ENCODE results near the gene PTGR2.

Gene PTGR2

GRCh38 chr14:73851567-73852382 lies at the start of gene PTGR2:
PTGR2 (plus strand) TSS chr14:73851831; CDS start chr14:73858863, 7,032 bp downstream.
- Histone ChIP-seq H3K27me3 (ENCODE audit: low read depth, low read length) (peaks cover 7% of the 10 kb centered on the region; the same call in 1 of the 2 replicates), H3K9me3 (ENCODE audit: insufficient read depth, low read length) (no peaks in the 10 kb centered on the region), H3K36me3 (replicated peaks; ENCODE audit: low read depth, low read length) (no peaks in the 10 kb centered on the region), H3K79me2 (ENCODE audit: low read length) (peaks cover 4% of the 10 kb centered on the region; the same call in 1 of the 2 replicates), H3K4me1 (ENCODE audit: low read length) (peaks cover 14% of the 10 kb centered on the region), H4K20me1 (ENCODE audit: insufficient read depth, low read length) (no peaks in the 10 kb centered on the region), H3K9ac (ENCODE audit: low read length) (peak within 1 kb of the TSS; percentile 93), H3K4me2 (ENCODE audit: low read length) (peak within 1 kb of the TSS; percentile 83), H2AFZ (ENCODE audit: low read depth, low read length) (peak within 1 kb of the TSS; percentile 95), H3K27ac (ENCODE audit: low read length) (peak within 1 kb of the TSS; percentile 54), H3K4me3 (ENCODE audit: low read length) (peak within 1 kb of the TSS; percentile 90)
- TF ChIP-seq EZH2phosphoT487 (IDR thresholded peaks at IDR 0.05; ENCODE audit: low read depth) (no peak), CTCF (IDR thresholded peaks at IDR 0.05; ENCODE audit: low read depth, low read length) (no peak)

- H3K79me2 ChIP-seq (ENCODE audit: low read length) = no peaks in the 10 kb centered on the region
- H4K20me1 ChIP-seq (ENCODE audit: insufficient read depth, low read length) = no peaks in the 10 kb centered on the region
- H2AFZ ChIP-seq (ENCODE audit: low read depth, low read length) = no peak overlapping the region
- no peak overlapping the region for H3K9ac ChIP-seq (ENCODE audit: low read length)
- peaks cover 3% of the 10 kb centered on the region; the same call in 1 of the 2 replicates for H3K27me3 ChIP-seq (ENCODE audit: low read depth, low read length)
- no peak overlapping the region for H3K4me2 ChIP-seq (ENCODE audit: low read length)
- H3K9me3 ChIP-seq (ENCODE audit: insufficient read depth, low read length) = no peaks in the 10 kb centered on the region
- H3K4me3 ChIP-seq (ENCODE audit: low read length) = no peak overlapping the region
- no peak for TF ChIP-seq EZH2phosphoT487 (IDR thresholded peaks at IDR 0.05; ENCODE audit: low read depth)
- TF ChIP-seq CTCF (IDR thresholded peaks at IDR 0.05; ENCODE audit: low read depth, low read length) = no peak
- no peak overlapping the region for H3K27ac ChIP-seq (ENCODE audit: low read length)
- H3K4me1 ChIP-seq (ENCODE audit: low read length) = peaks cover 15% of the 10 kb centered on the region
- H3K36me3 ChIP-seq (replicated peaks; ENCODE audit: low read depth, low read length) = no peaks in the 10 kb centered on the region
Observed at GRCh38 chr14:73802431-73803188, 49.0 kb upstream of the PTGR2 start.

DNA sequence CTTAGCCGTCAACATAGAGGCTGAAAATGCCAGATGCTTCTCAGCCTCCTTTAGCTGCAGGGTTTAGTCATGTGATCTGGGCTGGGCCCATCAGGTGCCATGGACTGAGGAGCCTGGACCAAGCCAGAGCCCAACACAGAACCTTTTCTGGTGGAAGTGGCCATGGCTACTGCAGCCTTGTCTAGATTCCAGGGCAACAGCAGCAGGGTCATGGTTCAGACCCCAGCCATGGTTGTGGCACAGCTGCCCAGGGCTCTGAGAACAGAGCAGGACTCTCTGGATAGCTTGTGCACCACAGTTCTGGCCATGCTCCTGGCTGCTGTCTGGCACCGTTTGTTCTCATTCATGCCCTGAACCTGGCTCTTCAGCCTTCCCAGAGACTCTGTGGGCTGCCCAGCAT lies 47.0 kb upstream of the PTGR2 start:
- Histone ChIP-seq H4K20me1 (ENCODE audit: insufficient read depth, low read length) (no peaks in the 10 kb centered on the region), H3K36me3 (replicated peaks; ENCODE audit: low read depth, low read length) (no peaks in the 10 kb centered on the region), H3K4me3 (ENCODE audit: low read length) (no peak overlapping the region), H3K27ac (ENCODE audit: low read length) (no peak overlapping the region), H3K27me3 (ENCODE audit: low read depth, low read length) (peaks cover 3% of the 10 kb centered on the region; the same call in 1 of the 2 replicates), H3K9ac (ENCODE audit: low read length) (no peak overlapping the region), H2AFZ (ENCODE audit: low read depth, low read length) (no peak overlapping the region), H3K4me1 (ENCODE audit: low read length) (no peaks in the 10 kb centered on the region), H3K4me2 (ENCODE audit: low read length) (no peak overlapping the region), H3K79me2 (ENCODE audit: low read length) (no peaks in the 10 kb centered on the region), H3K9me3 (ENCODE audit: insufficient read depth, low read length) (no peaks in the 10 kb centered on the region)
- TF ChIP-seq EZH2phosphoT487 (IDR thresholded peaks at IDR 0.05; ENCODE audit: low read depth) = no peak
- no peak for TF ChIP-seq CTCF (IDR thresholded peaks at IDR 0.05; ENCODE audit: low read depth, low read length)

DNA sequence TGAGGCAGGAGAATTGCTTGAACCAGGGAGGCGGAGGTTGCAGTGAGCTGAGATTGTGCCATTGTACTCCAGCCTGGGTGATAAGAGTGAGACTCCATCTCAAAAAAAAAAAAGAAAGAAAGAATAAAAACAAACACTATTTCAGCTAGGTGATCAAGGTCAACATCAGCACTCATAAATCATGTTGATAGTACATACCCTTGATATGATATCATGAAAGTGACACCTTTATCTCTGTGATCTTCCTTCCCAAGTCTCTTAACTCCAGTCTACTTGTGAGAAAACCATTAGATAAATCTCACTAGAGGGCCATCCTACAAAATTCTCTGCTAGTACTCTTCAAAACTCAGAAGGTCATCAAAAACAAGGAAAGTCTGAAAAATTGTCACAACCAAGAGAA lies 44.2 kb upstream of the PTGR2 start:
- no peaks in the 10 kb centered on the region for H4K20me1 ChIP-seq (ENCODE audit: insufficient read depth, low read length)
- no peaks in the 10 kb centered on the region for H3K79me2 ChIP-seq (ENCODE audit: low read length)
- no peak overlapping the region for H3K4me2 ChIP-seq (ENCODE audit: low read length)
- peaks cover 7% of the 10 kb centered on the region; the same call in 1 of the 2 replicates for H3K27me3 ChIP-seq (ENCODE audit: low read depth, low read length)
- H3K9ac ChIP-seq (ENCODE audit: low read length) = no peak overlapping the region
- H3K4me3 ChIP-seq (ENCODE audit: low read length) = no peak overlapping the region
- H3K4me1 ChIP-seq (ENCODE audit: low read length) = peaks cover 3% of the 10 kb centered on the region; the same call in 1 of the 2 replicates
- H3K27ac ChIP-seq (ENCODE audit: low read length) = no peak overlapping the region
- TF ChIP-seq CTCF (IDR thresholded peaks at IDR 0.05; ENCODE audit: low read depth, low read length) = no peak
- TF ChIP-seq EZH2phosphoT487 (IDR thresholded peaks at IDR 0.05; ENCODE audit: low read depth) = no peak
- H3K9me3 ChIP-seq (ENCODE audit: insufficient read depth, low read length) = no peaks in the 10 kb centered on the region
- no peaks in the 10 kb centered on the region for H3K36me3 ChIP-seq (replicated peaks; ENCODE audit: low read depth, low read length)
- H2AFZ ChIP-seq (ENCODE audit: low read depth, low read length) = no peak overlapping the region
